OCI-LY7 (cell line): ENCODE measurements around the gene WNT9B. TPM values are rescaled to one million over a fixed set of nuclear protein-coding genes. Genes with fewer than 3 reads are reported as not detected.

Experiments
- BruUV-seq: library from RNA; stranded (reverse); fragments of 400-500 nt; replicated peaks from 2 replicates; lab custom pipeline; 2021; lab: Mats Ljungman, UMichigan
- CTCF ChIA-PET: fragments of 300-600 bp; sonication (Branson Sonifier 250); formaldehyde crosslinking; loops from one replicate; lab custom pipeline; 2022; ENCODE audit warnings: antibody characterized with exemption; ENCODE audit not compliant: unreplicated experiment; lab: Charles Lee
- POLR2A ChIA-PET: fragments of 300-600 bp; sonication (Branson Sonifier 250); formaldehyde crosslinking; loops from one replicate; lab custom pipeline; 2022; ENCODE audit warnings: antibody characterized with exemption; lab: Charles Lee
- DNase-seq: peaks from one replicate; pipeline ENCODE4 v3.0.0-alpha.2; 2015; ENCODE audit warnings: low spot score
- H2AFZ ChIP-seq: fragments of 200-600 bp; sonication (generic), shearing (Covaris generic); 2 replicates; pipeline ENCODE4 v1.6.1; 2014; ENCODE audit warnings: mild to moderate bottlenecking, antibody characterized with exemption, low read length, moderate library complexity
- H3K27ac ChIP-seq: fragments of 200-600 bp; sonication (generic); 2 replicates; pipeline ENCODE4 v1.5.1; 2014; ENCODE audit warnings: mixed run types, low read depth, mild to moderate bottlenecking, moderate library complexity, low read length, inconsistent platforms; ENCODE audit not compliant: poor library complexity, severe bottlenecking
- H3K36me3 ChIP-seq: fragments of 200-600 bp; sonication (generic); 2 replicates; pipeline ENCODE4 v1.6.1; 2014; ENCODE audit warnings: mild to moderate bottlenecking, antibody characterized with exemption, low read length, moderate library complexity, mixed read lengths; ENCODE audit not compliant: insufficient read depth
- H3K4me1 ChIP-seq: fragments of 200-600 bp; sonication (generic); 2 replicates; pipeline ENCODE4 v1.5.1; 2014; ENCODE audit warnings: mild to moderate bottlenecking, low read length; ENCODE audit not compliant: insufficient read depth, poor library complexity, severe bottlenecking
- H3K4me2 ChIP-seq: fragments of 200-600 bp; sonication (generic); 2 replicates; pipeline ENCODE4 v1.6.1; 2014; ENCODE audit warnings: mild to moderate bottlenecking, low read length
- H3K4me3 ChIP-seq: fragments of 200-600 bp; sonication (generic); 2 replicates; pipeline ENCODE4 v1.5.1; 2014; ENCODE audit warnings: mild to moderate bottlenecking, low read depth, low read length; ENCODE audit not compliant: poor library complexity, severe bottlenecking
- H3K79me2 ChIP-seq: fragments of 200-600 bp; sonication (generic); 2 replicates; pipeline ENCODE4 v1.6.1; 2016; ENCODE audit warnings: low read depth, mild to moderate bottlenecking, low read length, moderate library complexity, mixed read lengths; ENCODE audit not compliant: insufficient read depth
- H3K9me2 ChIP-seq: fragments of 200-600 bp; sonication (generic); 2 replicates; pipeline ENCODE4 v1.6.1; 2016; ENCODE audit warnings: mild to moderate bottlenecking, low read length, mixed read lengths; ENCODE audit not compliant: insufficient read depth
- H3K9me3 ChIP-seq: fragments of 200-600 bp; sonication (generic); 2 replicates; pipeline ENCODE4 v1.6.1; 2014; ENCODE audit warnings: mild to moderate bottlenecking, mixed run types, low read length, mixed read lengths
- H4K20me1 ChIP-seq: fragments of 200-600 bp; sonication (generic); 2 replicates; pipeline ENCODE4 v1.6.1; 2014; ENCODE audit warnings: mild to moderate bottlenecking, antibody characterized with exemption, low read length, moderate library complexity, mixed read lengths; ENCODE audit not compliant: insufficient read depth
- CTCF ChIP-seq: fragments of 200-600 bp; sonication (generic); conservative IDR thresholded peaks from 2 replicates; pipeline ENCODE4 v1.5.1; 2014; ENCODE audit warnings: mild to moderate bottlenecking, antibody characterized with exemption, low read length, moderate library complexity, mixed read lengths
- EZH2phosphoT487 ChIP-seq: fragments of 200-600 bp; sonication (generic); IDR thresholded peaks from 2 replicates; pipeline ENCODE4 v1.6.1; 2018; ENCODE audit warnings: low read depth, borderline replicate concordance, mild to moderate bottlenecking, mixed run types, antibody characterized with exemption, low read length, moderate library complexity, mixed read lengths
- intact Hi-C: fragments of 100-400 bp; cut with micrococcal nuclease; formaldehyde crosslinking; loops from one replicate; pipeline ENCODE4 v1.10.0; 2022; ENCODE audit not compliant: unreplicated experiment
- total RNA-seq, 2 experiments: library from RNA; depleted of rRNA in 1 of 2; stranded (reverse); fragments of >200 nt in 1 of 2; shearing (Covaris generic) in 1 of 2; gene quantifications; 2 replicates each; pipeline ENCODE4 v1.2.3, GENCODE V29; 2014 to 2022

The WNT9B gene
- total RNA-seq, 2 experiments from 2014 or later: not detected

- POLR2A ChIA-PET: no interaction called here
- CTCF ChIA-PET: no interaction called here
- intact Hi-C loops: no loop called here
- BruUV-seq: no TSS peak
- no peak overlapping the region for H3K27ac ChIP-seq
- H3K9me3 ChIP-seq: peaks cover 8% of the 10 kb centered on the region
- peaks cover 6% of the 10 kb centered on the region for H3K4me1 ChIP-seq
- no peak overlapping the region for H3K4me2 ChIP-seq
- H2AFZ ChIP-seq: no peak overlapping the region
- H3K36me3 ChIP-seq: no peaks in the 10 kb centered on the region
- H3K79me2 ChIP-seq: no peaks in the 10 kb centered on the region
- no peaks in the 10 kb centered on the region for H4K20me1 ChIP-seq
- no peak for TF ChIP-seq EZH2phosphoT487
- no peak for TF ChIP-seq CTCF
- no peak for DNase-seq
- no peak overlapping the region for H3K4me3 ChIP-seq
- no peaks in the 10 kb centered on the region for H3K9me2 ChIP-seq
These were observed 3.9 kb upstream of the WNT9B start for GRCh38 chr17:46847204-46848191.

DNA sequence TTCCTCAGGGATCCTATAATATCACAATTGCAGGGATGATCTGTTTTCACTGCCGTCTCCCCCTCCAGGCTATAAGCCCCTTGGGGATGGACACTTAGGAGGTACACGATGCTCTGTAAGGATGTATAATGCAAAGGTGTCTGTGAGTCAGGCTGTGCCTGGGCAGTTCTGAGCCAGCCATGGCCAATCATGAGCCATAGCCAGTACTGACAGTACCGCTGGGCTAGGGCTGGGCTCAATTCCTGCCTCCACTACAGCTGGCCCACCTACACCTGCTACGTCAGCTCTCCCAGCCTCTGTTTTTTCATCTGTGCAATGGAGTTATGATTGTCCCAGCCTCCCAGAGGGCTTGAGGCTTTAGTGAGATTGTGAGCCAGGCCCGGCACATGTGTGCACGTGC is 2.8 kb upstream of the WNT9B start:
- no peaks in the 10 kb centered on the region for H3K9me2 ChIP-seq
- H3K4me1 ChIP-seq: peaks cover 6% of the 10 kb centered on the region
- ChIA-PET CTCF (no interaction called here), POLR2A (no interaction called here)
- H3K4me2 ChIP-seq: no peak overlapping the region
- H3K4me3 ChIP-seq: no peak overlapping the region
- BruUV-seq: no TSS peak
- intact Hi-C loops: no loop called here
- no peaks in the 10 kb centered on the region for H3K79me2 ChIP-seq
- H4K20me1 ChIP-seq: no peaks in the 10 kb centered on the region
- H2AFZ ChIP-seq: no peak overlapping the region
- no peaks in the 10 kb centered on the region for H3K9me3 ChIP-seq
- DNase-seq: no peak
- H3K36me3 ChIP-seq: no peaks in the 10 kb centered on the region
- no peak for TF ChIP-seq EZH2phosphoT487
- TF ChIP-seq CTCF: no peak
- H3K27ac ChIP-seq: no peak overlapping the region

DNA sequence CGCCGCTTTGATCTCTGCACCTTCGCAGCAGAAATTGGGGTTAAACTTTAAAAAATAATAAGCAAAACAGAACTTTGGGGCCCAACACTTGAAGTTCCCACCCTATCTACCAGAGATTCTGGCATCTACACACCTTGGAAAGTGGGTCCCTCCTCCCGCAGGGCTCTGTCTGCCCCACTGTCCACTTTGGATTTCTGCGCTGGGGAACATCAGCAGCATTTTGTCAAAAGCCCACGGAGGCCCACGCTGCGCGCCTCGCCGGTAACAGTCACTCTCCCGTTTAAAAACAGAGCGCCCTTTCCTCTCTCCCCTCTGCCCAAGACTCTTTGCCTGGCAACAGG is 725 bp upstream of the WNT9B start:
- ChIA-PET POLR2A (no interaction called here), CTCF (no interaction called here)
- intact Hi-C loops: no loop called here

More for the DNA sequence above, 725 bp upstream of the WNT9B start:
- Histone ChIP-seq H3K4me3 (no peak overlapping the region), H2AFZ (no peak overlapping the region), H3K9me2 (no peaks in the 10 kb centered on the region), H3K79me2 (no peaks in the 10 kb centered on the region), H3K36me3 (no peaks in the 10 kb centered on the region), H3K4me2 (no peak overlapping the region), H3K4me1 (no peaks in the 10 kb centered on the region), H3K9me3 (no peaks in the 10 kb centered on the region), H4K20me1 (no peaks in the 10 kb centered on the region), H3K27ac (no peak overlapping the region)
- DNase-seq: no peak
- no TSS peak for BruUV-seq
- TF ChIP-seq CTCF (no peak), EZH2phosphoT487 (no peak)
